Measurements from ENCODE around the gene NDUFB2.
"Not testable (repeated sequence)": the region's sequence is repeated elsewhere in the genome, so short reads cannot be mapped to it uniquely, and the experiment has no call there.

NDUFB2 gene

GRCh38 chr7:140696680-140697446 is at the start of gene NDUFB2:
Gene NDUFB2, plus strand, starts transcription at chr7:140696708. Its CDS starts 37 bp downstream, at chr7:140696745.
- H3K4me1 Mint-ChIP-seq, result peaks cover 46% of the 10 kb centered on the region
- H3K27ac Mint-ChIP-seq, result peak within 1 kb of the TSS; percentile 97
- H3K36me3 Mint-ChIP-seq, result peaks cover 27% of the 10 kb centered on the region
- peak within 1 kb of the TSS; percentile 97 for H3K4me3 Mint-ChIP-seq
- DNase-seq (ENCODE audit: low spot score in 2 of 2) (peak; percentile 82 to 94), ATAC-seq (peak; percentile 93)
- H3K9me3 Mint-ChIP-seq, result no peaks in the 10 kb centered on the region

- peak; percentile 89 for ATAC-seq
- peak in 1 of 2 donors; percentile 64 for DNase-seq (ENCODE audit: low spot score in 2 of 2)
- H3K4me1 Mint-ChIP-seq, result peaks cover 9% of the 10 kb centered on the region
- no peaks in the 10 kb centered on the region for H3K36me3 Mint-ChIP-seq
- H3K4me3 Mint-ChIP-seq, result no peak overlapping the region
- H3K9me3 Mint-ChIP-seq, result no peaks in the 10 kb centered on the region
- H3K27ac Mint-ChIP-seq, result peak overlapping the region; percentile 75
These were observed 49.4 kb upstream of the NDUFB2 start for GRCh38 chr7:140646931-140647647.

GRCh38 chr7:140649556-140650205 is 46.8 kb upstream of the NDUFB2 start:
- no peak for ATAC-seq
- H3K4me3 Mint-ChIP-seq, result no peak overlapping the region

GRCh38 chr7:140650367-140650766 is 46.1 kb upstream of the NDUFB2 start:
- Mint-ChIP-seq H3K36me3 (peaks cover 7% of the 10 kb centered on the region), H3K9me3 (no peaks in the 10 kb centered on the region)

More at GRCh38 chr7:140649556-140650205, 46.8 kb upstream of the NDUFB2 start:
- Mint-ChIP-seq H3K27ac (no peak overlapping the region), H3K4me1 (peaks cover 20% of the 10 kb centered on the region), H3K36me3 (peaks cover 2% of the 10 kb centered on the region), H3K9me3 (no peaks in the 10 kb centered on the region)
- no peak for DNase-seq (ENCODE audit: low spot score in 2 of 2)

GRCh38 chr7:140653319-140654108 is 43.0 kb upstream of the NDUFB2 start:
- Mint-ChIP-seq H3K36me3 (peaks cover 7% of the 10 kb centered on the region), H3K9me3 (no peaks in the 10 kb centered on the region), H3K27ac (no peak overlapping the region), H3K4me1 (peaks cover 36% of the 10 kb centered on the region), H3K4me3 (no peak overlapping the region)
- DNase-seq (ENCODE audit: low spot score in 2 of 2) (peak in 1 of 2 donors; percentile 62), ATAC-seq (peak; percentile 42)

More at GRCh38 chr7:140650367-140650766, 46.1 kb upstream of the NDUFB2 start:
- ATAC-seq (no peak), DNase-seq (ENCODE audit: low spot score in 2 of 2) (no peak)
- H3K27ac Mint-ChIP-seq, result no peak overlapping the region
- H3K4me1 Mint-ChIP-seq, result peaks cover 27% of the 10 kb centered on the region
- no peak overlapping the region for H3K4me3 Mint-ChIP-seq

- Mint-ChIP-seq H3K36me3 (peaks cover 7% of the 10 kb centered on the region), H3K4me3 (no peak overlapping the region), H3K27ac (no peak overlapping the region), H3K9me3 (no peaks in the 10 kb centered on the region), H3K4me1 (peaks cover 36% of the 10 kb centered on the region)
- ATAC-seq (no peak), DNase-seq (ENCODE audit: low spot score in 2 of 2) (no peak)
These were observed 42.5 kb upstream of the NDUFB2 start for GRCh38 chr7:140654109-140654387.

GRCh38 chr7:140654661-140655060 is 41.8 kb upstream of the NDUFB2 start:
- no peak overlapping the region for H3K4me3 Mint-ChIP-seq

GRCh38 chr7:140655511-140656408 is 40.7 kb upstream of the NDUFB2 start:
- peaks cover 7% of the 10 kb centered on the region for H3K36me3 Mint-ChIP-seq
- H3K4me1 Mint-ChIP-seq, result peaks cover 36% of the 10 kb centered on the region
- H3K4me3 Mint-ChIP-seq, result peak overlapping the region; percentile 63
- no peaks in the 10 kb centered on the region for H3K9me3 Mint-ChIP-seq
- no peak for ATAC-seq
- H3K27ac Mint-ChIP-seq, result peak overlapping the region; percentile 55
- no peak for DNase-seq (ENCODE audit: low spot score in 2 of 2)

More at GRCh38 chr7:140654661-140655060, 41.8 kb upstream of the NDUFB2 start:
- no peak for ATAC-seq
- H3K4me1 Mint-ChIP-seq, result peaks cover 36% of the 10 kb centered on the region
- no peaks in the 10 kb centered on the region for H3K9me3 Mint-ChIP-seq
- H3K36me3 Mint-ChIP-seq, result peaks cover 7% of the 10 kb centered on the region
- peak overlapping the region; percentile 18 for H3K27ac Mint-ChIP-seq
- DNase-seq (ENCODE audit: low spot score in 2 of 2), result no peak

- ATAC-seq, result peak; percentile 83
- peak overlapping the region; percentile 63 for H3K4me3 Mint-ChIP-seq
- peak overlapping the region; percentile 33 for H3K27ac Mint-ChIP-seq
- H3K4me1 Mint-ChIP-seq, result peaks cover 36% of the 10 kb centered on the region
- H3K9me3 Mint-ChIP-seq, result no peaks in the 10 kb centered on the region
- DNase-seq (ENCODE audit: low spot score in 2 of 2), result peak in 1 of 2 donors; percentile 63
- peaks cover 7% of the 10 kb centered on the region for H3K36me3 Mint-ChIP-seq
These were observed 39.7 kb upstream of the NDUFB2 start for GRCh38 chr7:140656548-140657515.

GRCh38 chr7:140657891-140658290 is 38.6 kb upstream of the NDUFB2 start:
- DNase-seq (ENCODE audit: low spot score in 2 of 2) (no peak), ATAC-seq (no peak)
- H3K27ac Mint-ChIP-seq, result no peak overlapping the region
- no peaks in the 10 kb centered on the region for H3K9me3 Mint-ChIP-seq
- peaks cover 36% of the 10 kb centered on the region for H3K4me1 Mint-ChIP-seq
- peaks cover 7% of the 10 kb centered on the region for H3K36me3 Mint-ChIP-seq
- H3K4me3 Mint-ChIP-seq, result no peak overlapping the region

- ATAC-seq (no peak), DNase-seq (ENCODE audit: low spot score in 2 of 2) (no peak)
- Mint-ChIP-seq H3K27ac (no peak overlapping the region), H3K36me3 (peaks cover 3% of the 10 kb centered on the region), H3K4me3 (no peak overlapping the region), H3K9me3 (no peaks in the 10 kb centered on the region), H3K4me1 (peaks cover 23% of the 10 kb centered on the region)
These were observed 36.7 kb upstream of the NDUFB2 start for GRCh38 chr7:140659856-140660255.

GRCh38 chr7:140661124-140661523 is 35.4 kb upstream of the NDUFB2 start:
- no peak overlapping the region for H3K27ac Mint-ChIP-seq

GRCh38 chr7:140662938-140663337 is 33.6 kb upstream of the NDUFB2 start:
- not testable (repeated sequence) for H3K36me3 Mint-ChIP-seq; H3K4me3 Mint-ChIP-seq; H3K27ac Mint-ChIP-seq; H3K9me3 Mint-ChIP-seq; DNase-seq (ENCODE audit: low spot score in 2 of 2); H3K4me1 Mint-ChIP-seq; ATAC-seq

More at GRCh38 chr7:140661124-140661523, 35.4 kb upstream of the NDUFB2 start:
- H3K9me3 Mint-ChIP-seq, result no peaks in the 10 kb centered on the region
- H3K4me3 Mint-ChIP-seq, result no peak overlapping the region
- DNase-seq (ENCODE audit: low spot score in 2 of 2) (no peak), ATAC-seq (no peak)
- H3K36me3 Mint-ChIP-seq, result no peaks in the 10 kb centered on the region
- peaks cover 12% of the 10 kb centered on the region for H3K4me1 Mint-ChIP-seq

Measured in stimulated activated effector memory CD8-positive, alpha-beta T cell treated with anti-CD3 and anti-CD28 coated beads, Interleukin-12 subunit alpha, Interleukin-12 subunit beta, amount 100 ng/mL, for 72 hours (primary cell).